ENCODE measurements around the gene ARHGAP45.
A peak's percentile ranks its signal among the peaks of the same experiment; 100 is the strongest.
"Not testable (repeated sequence)": the region's sequence is repeated elsewhere in the genome, so short reads cannot be mapped to it uniquely, and the experiment has no call there.

The ARHGAP45 gene

GRCh38 chr19:1106841-1107660 lies 40.1 kb downstream of the ARHGAP45 start:
- no peak for DNase-seq

GRCh38 chr19:1107661-1108261 lies 40.8 kb downstream of the ARHGAP45 start:
- no peak for DNase-seq

GRCh38 chr19:1108291-1109031 lies 41.5 kb downstream of the ARHGAP45 start:
- DNase-seq, result no peak

GRCh38 chr19:1109032-1109551 lies 42.1 kb downstream of the ARHGAP45 start:
- DNase-seq, result no peak

GRCh38 chr19:1109697-1110671 lies 43.0 kb downstream of the ARHGAP45 start:
- no peak for DNase-seq

GRCh38 chr19:1110809-1111640 lies 44.1 kb downstream of the ARHGAP45 start:
- DNase-seq, result no peak

- no peak for DNase-seq
Measured at GRCh38 chr19:1111641-1112267, 44.8 kb downstream of the ARHGAP45 start.

- DNase-seq, result no peak
Measured at GRCh38 chr19:1112268-1113029, 45.5 kb downstream of the ARHGAP45 start.

GRCh38 chr19:1113030-1113985 lies 46.3 kb downstream of the ARHGAP45 start:
- peak; percentile 86 to 94 for DNase-seq

- no peak for DNase-seq
Measured at GRCh38 chr19:1113986-1114483, 47.1 kb downstream of the ARHGAP45 start.

GRCh38 chr19:1114728-1115127 lies 47.8 kb downstream of the ARHGAP45 start:
- not testable (repeated sequence) for DNase-seq

- no peak for DNase-seq
Measured at GRCh38 chr19:1115646-1116420, 48.9 kb downstream of the ARHGAP45 start.

- DNase-seq, result no peak
Measured at GRCh38 chr19:1116726-1117581, 50.0 kb downstream of the ARHGAP45 start.

- no peak for DNase-seq
Measured at GRCh38 chr19:1117654-1118053, 50.7 kb downstream of the ARHGAP45 start.

GRCh38 chr19:1118999-1119398 lies 52.0 kb downstream of the ARHGAP45 start:
- no peak for DNase-seq

GRCh38 chr19:1119475-1120217 lies 52.7 kb downstream of the ARHGAP45 start:
- no peak for DNase-seq

All from hippocampal formation (tissue), 2 donors.